Activated CD4-positive, alpha-beta T cell treated with anti-CD3 and anti-CD28 coated beads for 1 hour (primary cell): Measurements from ENCODE around the gene GADL1.

Source experiments
- DNase-seq: peaks from one replicate; pipeline ENCODE4 v3.0.0-alpha.2; 2020

The GADL1 gene

DNA sequence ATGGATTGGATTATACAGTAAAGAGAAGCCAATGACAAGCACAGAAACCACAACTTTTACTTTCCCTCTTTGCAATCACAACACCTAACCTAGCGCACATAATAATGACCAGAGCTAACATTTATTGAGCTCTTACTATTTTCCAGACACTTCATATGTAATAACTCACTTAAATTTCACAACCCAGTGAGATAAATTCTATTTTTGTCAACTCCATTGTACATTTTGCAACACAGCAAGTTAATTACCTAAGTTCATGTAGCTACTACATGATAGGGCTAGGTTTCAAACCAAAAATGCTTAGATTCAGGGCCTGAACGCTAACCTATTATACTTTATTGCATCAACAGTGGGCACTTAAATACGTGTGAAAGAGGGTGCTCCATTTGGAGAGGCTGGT lies 89.5 kb downstream of the GADL1 start:
- no peak for DNase-seq

DNA sequence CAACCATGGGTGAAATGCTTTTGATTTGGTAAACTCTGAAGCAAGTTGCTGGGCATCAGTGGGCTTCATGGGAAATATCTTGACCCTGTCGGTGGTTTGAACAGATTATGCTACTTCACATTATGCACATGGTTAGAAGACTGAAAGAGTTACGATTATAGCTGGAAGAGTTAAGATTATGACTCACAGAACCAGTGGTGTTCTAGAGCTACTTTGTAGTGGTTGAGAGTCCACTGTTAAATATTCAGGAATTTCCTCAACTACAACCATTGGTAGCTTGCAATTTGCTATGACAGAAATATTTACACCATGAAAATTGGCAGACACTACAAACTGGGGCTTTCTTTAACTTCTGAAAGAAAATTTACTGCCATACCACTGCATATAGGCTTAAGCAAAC lies 99.3 kb downstream of the GADL1 start:
- no peak for DNase-seq

DNA sequence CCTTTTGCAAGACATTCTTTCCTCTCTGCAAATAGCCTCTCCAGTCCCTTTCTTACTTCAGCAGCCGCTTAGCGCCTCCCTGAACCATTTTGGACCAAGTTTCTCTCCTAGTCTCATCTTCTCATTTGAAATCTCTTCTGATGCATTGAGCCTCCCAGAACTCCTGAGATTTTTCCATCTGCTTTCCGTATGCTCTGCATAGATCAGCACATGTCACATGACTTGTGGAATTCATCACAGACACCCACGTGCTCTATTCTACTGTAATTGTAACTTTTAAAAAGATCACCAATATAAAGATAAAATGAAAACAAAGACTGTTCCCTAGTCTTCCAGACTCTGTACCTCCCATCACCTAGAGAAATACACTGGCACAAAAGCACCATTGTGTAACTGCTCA lies 100.7 kb downstream of the GADL1 start:
- DNase-seq, result no peak

- DNase-seq, result no peak
Measured at GRCh38 chr3:30790150-30790549, 104.3 kb downstream of the GADL1 start.

- no peak for DNase-seq
Measured at GRCh38 chr3:30786365-30786764, 108.1 kb downstream of the GADL1 start.

- DNase-seq, result no peak
Measured at GRCh38 chr3:30779686-30780287, 114.7 kb downstream of the GADL1 start.

DNA sequence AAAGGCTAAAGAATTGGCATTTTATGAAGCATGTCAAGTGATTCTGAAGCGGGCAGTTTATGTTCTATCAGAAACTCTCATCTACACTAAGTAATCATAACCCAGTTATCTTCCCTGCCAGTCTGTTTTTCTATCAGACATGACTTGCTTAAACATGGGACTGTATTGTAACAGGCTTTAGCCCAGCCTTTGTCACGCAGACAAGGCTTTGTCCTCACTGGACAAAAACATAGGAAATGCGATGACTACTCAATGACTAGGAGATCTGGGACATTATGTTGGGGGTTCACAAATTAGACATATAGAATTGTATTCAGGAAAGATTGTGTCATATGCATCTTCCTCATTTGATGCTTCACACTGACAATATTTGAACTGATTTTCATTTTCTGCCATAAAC lies 115.5 kb downstream of the GADL1 start:
- DNase-seq, result no peak

GRCh38 chr3:30777426-30778113 lies 116.9 kb downstream of the GADL1 start:
- no peak for DNase-seq

GRCh38 chr3:30776186-30776815 lies 118.2 kb downstream of the GADL1 start:
- DNase-seq, result no peak

- no peak for DNase-seq
Measured at GRCh38 chr3:30775040-30775439, 119.4 kb downstream of the GADL1 start.

DNA sequence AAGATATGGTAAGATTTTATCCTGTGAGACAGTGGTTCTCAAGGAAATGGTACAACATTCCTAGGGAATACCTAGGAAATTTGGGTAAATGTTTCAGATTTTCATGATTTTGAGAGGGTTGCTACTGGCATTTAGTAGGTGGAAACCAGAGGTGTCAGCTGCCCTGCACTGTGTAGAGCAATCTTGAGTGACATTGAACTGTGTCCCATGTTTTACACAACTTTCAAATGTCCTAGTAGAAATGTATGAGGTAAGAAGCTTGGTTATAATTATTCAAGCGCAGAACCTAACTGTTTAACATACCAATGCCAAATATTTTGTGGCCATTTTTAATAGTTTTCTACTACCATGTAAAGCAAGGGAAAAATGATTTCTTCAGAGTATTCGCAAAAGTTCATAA lies 120.4 kb downstream of the GADL1 start:
- DNase-seq, result no peak

DNA sequence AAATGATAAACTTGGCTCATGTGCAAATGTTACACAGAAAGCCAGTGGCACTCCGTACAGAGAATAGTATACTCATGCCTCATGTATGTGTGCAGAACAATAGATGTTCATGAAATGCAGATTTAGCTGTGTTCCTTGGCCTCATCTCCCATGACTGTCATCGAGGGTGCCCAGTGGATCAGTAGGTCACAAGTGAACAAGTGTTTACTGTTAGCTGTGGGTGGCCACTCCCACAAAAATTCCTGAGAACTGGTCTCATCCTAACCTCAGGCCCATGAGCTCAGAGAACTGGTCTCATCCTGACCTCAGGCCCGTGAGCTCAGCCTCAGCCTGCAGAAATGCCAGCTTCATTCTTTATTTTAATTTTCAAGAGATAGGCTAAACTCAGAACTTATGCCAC lies 124.1 kb downstream of the GADL1 start:
- no peak for DNase-seq

GRCh38 chr3:30768703-30769550 lies 125.5 kb downstream of the GADL1 start:
- peak; percentile 52 for DNase-seq

DNA sequence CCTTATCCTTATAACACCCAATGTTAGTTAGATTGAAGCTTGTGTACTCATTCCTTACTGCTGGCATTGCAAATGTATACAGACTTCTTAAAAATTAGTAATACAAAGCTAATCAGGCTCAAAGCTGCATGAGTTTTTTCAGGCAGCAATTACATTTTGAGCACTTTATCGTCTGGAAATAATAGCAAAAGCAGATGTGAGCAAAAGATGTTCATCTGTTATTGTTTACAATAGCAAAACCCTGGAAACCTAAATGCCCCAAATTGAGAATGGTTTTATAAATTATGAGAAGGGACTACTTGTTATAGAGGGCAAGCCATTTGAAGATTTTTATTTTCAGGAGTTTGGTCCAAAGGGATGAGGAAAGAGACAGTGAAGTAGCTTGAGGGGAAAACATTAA lies 126.4 kb downstream of the GADL1 start:
- DNase-seq, result no peak

DNA sequence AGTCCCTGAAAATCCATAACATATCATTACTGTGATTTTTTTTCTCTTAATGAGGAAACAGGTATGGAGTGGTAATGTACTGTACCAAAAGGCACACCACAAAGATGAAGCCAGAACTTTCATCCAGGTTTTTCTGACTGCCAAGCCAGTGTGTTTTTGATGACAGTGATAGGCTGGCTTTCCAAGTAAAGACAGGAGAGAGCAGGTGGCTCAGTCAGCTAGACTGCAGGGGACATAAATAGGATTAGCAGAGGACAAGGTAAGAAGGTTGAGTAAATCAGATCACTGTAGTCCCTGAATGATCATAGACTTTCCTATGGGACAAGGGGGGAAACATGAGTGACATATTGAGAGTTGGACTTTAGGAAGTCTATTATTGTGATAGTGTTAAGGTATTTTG lies 127.9 kb downstream of the GADL1 start:
- DNase-seq, result no peak

GRCh38 chr3:30764891-30765290 lies 129.6 kb downstream of the GADL1 start:
- no peak for DNase-seq

DNA sequence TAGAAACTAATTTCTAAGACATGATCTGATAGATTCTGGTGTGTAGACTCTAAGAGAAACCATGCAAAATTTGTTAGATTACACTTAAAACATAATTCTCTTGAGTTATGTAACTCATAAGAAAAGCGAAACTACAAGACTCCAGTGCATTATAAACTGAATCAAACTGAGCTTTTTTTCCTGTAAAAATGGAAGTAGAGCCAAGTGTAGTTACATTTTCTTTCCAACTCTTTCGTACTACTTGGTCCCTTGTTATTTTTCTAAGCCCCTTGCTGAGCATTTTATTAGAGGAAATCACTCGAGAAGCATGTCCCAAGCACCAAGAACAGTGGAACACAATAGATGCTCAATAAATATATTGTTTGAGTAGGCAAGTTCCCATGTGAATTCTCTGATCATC lies 130.2 kb downstream of the GADL1 start:
- no peak for DNase-seq

- no peak for DNase-seq
Measured at GRCh38 chr3:30761374-30761773, 133.1 kb downstream of the GADL1 start.

DNA sequence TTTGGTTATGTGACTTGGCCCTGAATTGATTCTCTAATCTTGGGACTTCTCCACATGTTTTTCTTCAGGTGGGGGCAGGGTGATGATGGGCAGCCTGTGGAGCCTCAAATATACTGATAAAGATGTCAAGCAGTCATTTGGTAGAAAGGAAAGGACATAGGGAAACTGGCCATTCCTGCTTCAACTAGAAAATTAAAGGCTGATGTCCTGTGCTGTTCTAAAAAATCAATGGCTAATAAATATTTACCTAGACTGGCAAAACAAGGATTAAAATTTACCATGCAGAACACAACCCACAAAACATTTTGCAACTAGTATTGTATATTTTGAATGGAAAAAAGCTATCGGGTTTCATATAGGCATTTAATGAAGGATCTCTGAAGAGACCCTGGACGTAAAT lies 133.7 kb downstream of the GADL1 start:
- no peak for DNase-seq

DNA sequence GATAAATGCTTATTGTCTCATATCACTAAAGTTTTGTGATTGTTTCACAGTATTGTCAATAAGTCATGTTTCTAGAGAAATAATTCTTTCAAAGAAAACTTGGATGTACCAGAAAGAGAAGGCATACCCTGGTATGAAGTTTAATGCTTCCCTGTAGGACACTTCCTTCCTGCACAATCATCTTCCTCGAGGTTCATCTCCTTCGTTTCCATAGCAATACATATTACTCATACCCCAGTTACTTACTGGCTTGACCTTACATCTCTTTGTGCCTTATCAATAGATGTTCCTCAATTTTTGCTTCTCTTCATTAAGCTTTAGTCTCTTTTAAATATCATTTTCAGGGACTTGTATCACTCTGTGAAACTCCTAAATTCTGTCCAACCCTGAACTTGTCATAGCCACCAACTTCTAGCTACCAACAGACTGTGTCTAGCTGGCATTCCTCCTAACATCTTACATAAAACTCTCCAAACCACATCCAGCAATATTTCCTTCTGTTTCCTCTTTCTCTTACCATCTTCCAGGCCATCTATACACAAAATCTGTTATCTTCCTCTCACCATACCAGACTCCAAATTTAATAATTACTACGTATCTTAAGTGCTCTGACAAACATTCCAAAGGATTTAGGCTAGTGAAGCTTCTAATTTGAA lies 134.3 kb downstream of the GADL1 start:
- no peak for DNase-seq

DNA sequence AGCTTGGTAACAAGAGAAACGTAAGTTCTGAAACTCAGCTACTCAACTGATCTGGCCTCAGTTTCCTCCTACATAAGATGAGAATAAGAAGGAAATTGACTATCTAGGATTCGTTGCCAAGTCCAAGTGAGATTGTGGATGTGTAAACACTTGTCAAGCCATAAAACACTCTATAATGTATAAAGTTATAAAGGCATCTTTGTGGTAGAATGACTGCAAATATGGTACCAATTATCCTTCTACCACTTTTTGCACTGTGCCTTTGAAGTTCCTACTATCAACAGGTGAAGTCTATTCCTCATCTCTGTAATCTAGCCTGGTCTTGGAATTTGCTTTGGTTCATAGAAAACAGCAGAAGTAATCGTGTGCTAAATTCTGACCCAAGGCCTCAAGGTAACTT lies 138.2 kb downstream of the GADL1 start:
- DNase-seq, result no peak

DNA sequence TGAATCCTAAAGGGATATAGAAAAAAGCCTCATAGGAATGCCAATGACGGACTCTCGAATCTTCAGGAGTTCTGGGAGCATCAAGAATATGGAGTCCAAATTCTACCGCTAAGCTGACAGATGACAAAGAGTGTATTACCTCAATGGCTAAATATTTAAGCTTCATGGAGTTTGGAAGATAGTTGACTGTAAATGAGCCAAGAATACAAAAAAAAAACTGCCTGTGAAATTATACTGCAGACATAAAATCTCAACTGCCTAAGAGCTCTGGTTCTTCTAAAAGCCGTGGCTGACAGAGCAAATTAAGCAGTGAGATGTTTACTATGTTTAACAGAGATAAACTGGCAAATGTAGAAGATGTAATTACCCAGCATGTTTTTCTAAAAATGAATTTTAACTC lies 140.0 kb downstream of the GADL1 start:
- DNase-seq, result no peak

DNA sequence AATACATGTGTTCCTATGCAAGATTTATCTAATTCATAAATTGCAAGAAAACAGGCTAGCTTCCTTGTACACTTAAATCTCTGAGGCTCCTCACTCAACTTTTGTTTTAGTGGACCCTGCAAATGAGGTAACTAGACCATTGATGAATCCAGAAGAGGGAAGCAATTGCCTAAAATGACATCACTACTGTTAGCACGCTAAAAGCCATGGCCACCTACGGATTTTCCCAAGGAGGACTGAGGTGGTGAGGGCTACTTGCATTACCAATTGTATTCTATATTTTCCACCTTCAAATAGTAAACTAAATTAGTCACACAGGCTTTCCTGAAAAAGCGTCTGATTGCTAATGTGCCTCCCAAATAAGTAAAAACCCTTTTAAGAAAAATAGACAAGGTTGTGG lies 140.7 kb downstream of the GADL1 start:
- no peak for DNase-seq
